Embryonic facial prominence (tissue), 1 donor: ENCODE data around the gene BABAM2.
"Not testable (repeated sequence)": the region's sequence is repeated elsewhere in the genome, so short reads cannot be mapped to it uniquely, and the experiment has no call there.

ENCODE experiments used
- DNase-seq: peaks from one replicate; pipeline ENCODE4 v3.0.0-alpha.2; 2016; ENCODE audit errors: extremely low spot score

BABAM2 gene

GRCh38 chr2:28113771-28114170, 223.2 kb downstream of the BABAM2 start:
- not testable (repeated sequence) for DNase-seq

- no peak for DNase-seq
These were observed 226.6 kb downstream of the BABAM2 start for GRCh38 chr2:28117104-28117596.

GRCh38 chr2:28119631-28120030, 229.1 kb downstream of the BABAM2 start:
- no peak for DNase-seq

GRCh38 chr2:28128281-28128950, 237.9 kb downstream of the BABAM2 start:
- no peak for DNase-seq

GRCh38 chr2:28129955-28130695, 239.6 kb downstream of the BABAM2 start:
- no peak for DNase-seq

GRCh38 chr2:28133778-28134177, 243.2 kb downstream of the BABAM2 start:
- no peak for DNase-seq

GRCh38 chr2:28134262-28134812, 243.8 kb downstream of the BABAM2 start:
- DNase-seq = no peak

GRCh38 chr2:28134857-28135256, 244.3 kb downstream of the BABAM2 start:
- DNase-seq = no peak

GRCh38 chr2:28135324-28135723, 244.8 kb downstream of the BABAM2 start:
- DNase-seq = no peak

- no peak for DNase-seq
These were observed 245.3 kb downstream of the BABAM2 start for GRCh38 chr2:28135799-28136198.

- no peak for DNase-seq
These were observed 246.0 kb downstream of the BABAM2 start for GRCh38 chr2:28136556-28136955.

GRCh38 chr2:28137221-28137620, 246.7 kb downstream of the BABAM2 start:
- DNase-seq = peak; percentile 42

- no peak for DNase-seq
These were observed 251.9 kb downstream of the BABAM2 start for GRCh38 chr2:28142386-28142785.

- no peak for DNase-seq
These were observed 257.5 kb downstream of the BABAM2 start for GRCh38 chr2:28148000-28148399.

- no peak for DNase-seq
These were observed 258.0 kb downstream of the BABAM2 start for GRCh38 chr2:28148566-28148965.

GRCh38 chr2:28150236-28150915, 259.8 kb downstream of the BABAM2 start:
- DNase-seq = no peak

GRCh38 chr2:28150994-28151393, 260.5 kb downstream of the BABAM2 start:
- DNase-seq = no peak

GRCh38 chr2:28152585-28153280, 262.2 kb downstream of the BABAM2 start:
- DNase-seq = no peak

- no peak for DNase-seq
These were observed 263.3 kb downstream of the BABAM2 start for GRCh38 chr2:28153851-28154250.

- no peak for DNase-seq
These were observed 264.6 kb downstream of the BABAM2 start for GRCh38 chr2:28155086-28155485.

- no peak for DNase-seq
These were observed 265.1 kb downstream of the BABAM2 start for GRCh38 chr2:28155627-28156026.

- DNase-seq = no peak
These were observed 268.3 kb downstream of the BABAM2 start for GRCh38 chr2:28158791-28159190.
